IPS-20b (cell line): ENCODE results near the gene DENND5B.
"Not testable (repeated sequence)": the region's sequence is repeated elsewhere in the genome, so short reads cannot be mapped to it uniquely, and the experiment has no call there.

ENCODE experiments used
- H3K27ac ChIP-seq: one replicate; pipeline ENCODE4 v1.5.1; 2013; ENCODE audit warnings: low read length
- H3K27me3 ChIP-seq: 2 replicates; pipeline ENCODE4 v1.6.1; 2013; ENCODE audit warnings: mild to moderate bottlenecking, low read length, inconsistent platforms; ENCODE audit not compliant: insufficient read depth
- H3K36me3 ChIP-seq: 2 replicates; pipeline ENCODE4 v1.6.1; 2013; ENCODE audit warnings: low read depth, mild to moderate bottlenecking, inconsistent platforms, low read length, moderate library complexity; ENCODE audit not compliant: insufficient read depth
- H3K4me1 ChIP-seq: 2 replicates; pipeline ENCODE4 v1.6.1; 2013; ENCODE audit warnings: mild to moderate bottlenecking, control low read depth, inconsistent platforms, low read length, moderate library complexity; ENCODE audit not compliant: insufficient read depth
- H3K4me3 ChIP-seq: 2 replicates; pipeline ENCODE4 v1.5.1; 2013; ENCODE audit warnings: mild to moderate bottlenecking, low read length, inconsistent platforms
- H3K9ac ChIP-seq: 2 replicates; pipeline ENCODE4 v1.6.1; 2013; ENCODE audit warnings: low read depth, mild to moderate bottlenecking, inconsistent platforms, low read length, moderate library complexity
- H3K9me3 ChIP-seq: 2 replicates; pipeline ENCODE4 v1.6.1; 2013; ENCODE audit warnings: mild to moderate bottlenecking, low read depth, low read length, inconsistent platforms; ENCODE audit not compliant: insufficient read depth

DENND5B gene

GRCh38 chr12:31444736-31445135 lies 146.2 kb downstream of the DENND5B start:
- H3K27ac ChIP-seq: no peak overlapping the region
- no peaks in the 10 kb centered on the region for H3K9me3 ChIP-seq

GRCh38 chr12:31440586-31440985 lies 150.3 kb downstream of the DENND5B start:
- Histone ChIP-seq H3K4me1 (no peaks in the 10 kb centered on the region), H3K27me3 (no peaks in the 10 kb centered on the region), H3K9ac (no peak overlapping the region), H3K27ac (no peak overlapping the region), H3K4me3 (no peak overlapping the region), H3K9me3 (no peaks in the 10 kb centered on the region), H3K36me3 (no peaks in the 10 kb centered on the region)

More at GRCh38 chr12:31444736-31445135, 146.2 kb downstream of the DENND5B start:
- Histone ChIP-seq H3K36me3 (no peaks in the 10 kb centered on the region), H3K4me1 (no peaks in the 10 kb centered on the region), H3K4me3 (no peak overlapping the region), H3K9ac (no peak overlapping the region), H3K27me3 (no peaks in the 10 kb centered on the region)

GRCh38 chr12:31440134-31440533 lies 150.8 kb downstream of the DENND5B start:
- Histone ChIP-seq H3K27ac (no peak overlapping the region), H3K9ac (no peak overlapping the region), H3K4me1 (no peaks in the 10 kb centered on the region), H3K4me3 (no peak overlapping the region), H3K9me3 (no peaks in the 10 kb centered on the region), H3K36me3 (no peaks in the 10 kb centered on the region), H3K27me3 (no peaks in the 10 kb centered on the region)

GRCh38 chr12:31431721-31432240 lies 159.2 kb downstream of the DENND5B start:
- H3K9me3 ChIP-seq: no peaks in the 10 kb centered on the region
- no peak overlapping the region for H3K4me3 ChIP-seq
- H3K27ac ChIP-seq: no peak overlapping the region
- H3K4me1 ChIP-seq: no peaks in the 10 kb centered on the region
- H3K9ac ChIP-seq: no peak overlapping the region
- no peaks in the 10 kb centered on the region for H3K36me3 ChIP-seq
- no peaks in the 10 kb centered on the region for H3K27me3 ChIP-seq

GRCh38 chr12:31423405-31423804 lies 167.5 kb downstream of the DENND5B start:
- no peak overlapping the region for H3K27ac ChIP-seq
- H3K27me3 ChIP-seq: no peaks in the 10 kb centered on the region
- H3K4me3 ChIP-seq: no peak overlapping the region
- no peaks in the 10 kb centered on the region for H3K4me1 ChIP-seq
- H3K9me3 ChIP-seq: no peaks in the 10 kb centered on the region
- no peaks in the 10 kb centered on the region for H3K36me3 ChIP-seq
- no peak overlapping the region for H3K9ac ChIP-seq

- H3K4me3 ChIP-seq: no peak overlapping the region
- H3K9me3 ChIP-seq: no peaks in the 10 kb centered on the region
- H3K27me3 ChIP-seq: no peaks in the 10 kb centered on the region
- no peaks in the 10 kb centered on the region for H3K36me3 ChIP-seq
- no peak overlapping the region for H3K9ac ChIP-seq
- H3K4me1 ChIP-seq: no peaks in the 10 kb centered on the region
- H3K27ac ChIP-seq: no peak overlapping the region
Observed at GRCh38 chr12:31412292-31412801, 178.6 kb downstream of the DENND5B start.

- Histone ChIP-seq H3K36me3 (no peaks in the 10 kb centered on the region), H3K4me3 (no peak overlapping the region), H3K27me3 (no peaks in the 10 kb centered on the region), H3K9ac (no peak overlapping the region), H3K27ac (no peak overlapping the region), H3K4me1 (no peaks in the 10 kb centered on the region), H3K9me3 (no peaks in the 10 kb centered on the region)
Observed at GRCh38 chr12:31408763-31409162, 182.2 kb downstream of the DENND5B start.

GRCh38 chr12:31407562-31407961 lies 183.4 kb downstream of the DENND5B start:
- H3K4me3 ChIP-seq: no peak overlapping the region
- no peaks in the 10 kb centered on the region for H3K27me3 ChIP-seq
- no peaks in the 10 kb centered on the region for H3K4me1 ChIP-seq
- H3K9me3 ChIP-seq: no peaks in the 10 kb centered on the region
- H3K27ac ChIP-seq: no peak overlapping the region
- H3K36me3 ChIP-seq: no peaks in the 10 kb centered on the region
- H3K9ac ChIP-seq: no peak overlapping the region

- Histone ChIP-seq H3K27me3 (no peaks in the 10 kb centered on the region), H3K9me3 (no peaks in the 10 kb centered on the region), H3K36me3 (no peaks in the 10 kb centered on the region), H3K4me1 (no peaks in the 10 kb centered on the region), H3K4me3 (no peak overlapping the region), H3K27ac (no peak overlapping the region), H3K9ac (no peak overlapping the region)
Observed at GRCh38 chr12:31406345-31406744, 184.6 kb downstream of the DENND5B start.

- Histone ChIP-seq H3K27me3 (no peaks in the 10 kb centered on the region), H3K36me3 (no peaks in the 10 kb centered on the region), H3K27ac (no peak overlapping the region), H3K9me3 (no peaks in the 10 kb centered on the region), H3K9ac (no peak overlapping the region), H3K4me3 (no peak overlapping the region), H3K4me1 (no peaks in the 10 kb centered on the region)
Observed at GRCh38 chr12:31405021-31405420, 185.9 kb downstream of the DENND5B start.

GRCh38 chr12:31403099-31403607 lies 187.8 kb downstream of the DENND5B start:
- H3K36me3 ChIP-seq, H3K9me3 ChIP-seq, H3K4me1 ChIP-seq, H3K4me3 ChIP-seq, H3K9ac ChIP-seq, H3K27ac ChIP-seq, H3K27me3 ChIP-seq: not testable (repeated sequence)

GRCh38 chr12:31393004-31393550 lies 197.9 kb downstream of the DENND5B start:
- Histone ChIP-seq H3K4me3 (no peak overlapping the region), H3K36me3 (no peaks in the 10 kb centered on the region), H3K27ac (no peak overlapping the region), H3K27me3 (no peaks in the 10 kb centered on the region), H3K9me3 (no peaks in the 10 kb centered on the region), H3K4me1 (peaks cover 7% of the 10 kb centered on the region; the same call in 1 of the 2 replicates), H3K9ac (no peak overlapping the region; the same call in 1 of the 2 replicates)
